Loucy (cell line): ENCODE results near the gene PDE11A.

ENCODE experiments used
- CTCF ChIP-seq: fragments of 200-600 bp; sonication (generic); conservative IDR thresholded peaks from 2 replicates; pipeline ENCODE4 v1.5.1; 2014; ENCODE audit warnings: mild to moderate bottlenecking, antibody characterized with exemption, low read length
- EZH2phosphoT487 ChIP-seq: fragments of 200-600 bp; IDR thresholded peaks from 2 replicates; pipeline ENCODE4 v1.6.1; 2018; ENCODE audit warnings: antibody characterized with exemption, mild to moderate bottlenecking, moderate library complexity, borderline replicate concordance

- TF ChIP-seq CTCF, result no peak
- TF ChIP-seq EZH2phosphoT487, result no peak
Measured at GRCh38 chr2:177882501-177882900, 190.1 kb downstream of the PDE11A start.
